Left ventricle myocardium inferior (tissue), 1 donor: ENCODE data around the gene RAB1B. TPM values are rescaled to one million over a fixed set of nuclear protein-coding genes. Genes with fewer than 3 reads are reported as not detected.
A peak's percentile ranks its signal among the peaks of the same experiment; 100 is the strongest.

Source experiments
- DNase-seq: peaks from one replicate; pipeline ENCODE4 v3.0.0-alpha.2; 2020
- H3K27ac ChIP-seq: fragments of 200-600 bp; replicated peaks from 2 replicates; pipeline ENCODE4 v1.8.0; 2021
- H3K27me3 ChIP-seq: fragments of 200-600 bp; 2 replicates; pipeline ENCODE4 v1.8.0; 2021; ENCODE audit warnings: low read depth
- H3K36me3 ChIP-seq: fragments of 200-600 bp; 2 replicates; pipeline ENCODE4 v1.8.0; 2021
- H3K4me1 ChIP-seq: fragments of 200-600 bp; 2 replicates; pipeline ENCODE4 v1.8.0; 2021
- H3K4me3 ChIP-seq: fragments of 200-600 bp; 2 replicates; pipeline ENCODE4 v1.8.0; 2021; ENCODE audit warnings: mild to moderate bottlenecking, moderate library complexity
- H3K9me3 ChIP-seq: fragments of 200-600 bp; replicated peaks from 2 replicates; pipeline ENCODE4 v1.8.0; 2021
- CTCF ChIP-seq: fragments of 200-600 bp; IDR thresholded peaks from 2 replicates; pipeline ENCODE4 v1.8.0; 2021; ENCODE audit warnings: antibody characterized with exemption, mild to moderate bottlenecking, borderline replicate concordance
- intact Hi-C: fragments of 100-400 bp; cut with micrococcal nuclease; formaldehyde crosslinking; loops from one replicate; pipeline ENCODE4 v1.11.0; 2022
- total RNA-seq: library from RNA; stranded (reverse); fragmentation: NEBNext Ultra II Directional; extraction: Animal tissue kit (Norgen Biotek cat#: 25700); gene quantifications from one replicate; pipeline ENCODE4 v1.2.1, GENCODE V29; 2021
- donor health status: DM: no; HTN: yes; CAD: no; lungs with severe emphysema.

RAB1B gene
- total RNA-seq, 1 donor from 2014 or later = 116 TPM

- no peak for TF ChIP-seq CTCF
- DNase-seq = no peak
Observed at GRCh38 chr11:66287889-66288670, 19.6 kb downstream of the RAB1B start.

GRCh38 chr11:66288671-66289547, 20.5 kb downstream of the RAB1B start, which contains the start of gene YIF1A:
YIF1A (minus strand) TSS chr11:66289143; CDS start chr11:66288985, 158 bp downstream.
- Histone ChIP-seq H3K4me3 (peak within 1 kb of the TSS; percentile 92), H3K27me3 (peaks cover 35% of the 10 kb centered on the region), H3K9me3 (no peaks in the 10 kb centered on the region), H3K36me3 (peaks cover 4% of the 10 kb centered on the region), H3K4me1 (peaks cover 50% of the 10 kb centered on the region), H3K27ac (peak within 1 kb of the TSS; percentile 97)
- DNase-seq = peak; percentile 99
- peak; percentile 13 for TF ChIP-seq CTCF
- intact Hi-C loops = no loop called here

More at GRCh38 chr11:66287889-66288670, 19.6 kb downstream of the RAB1B start:
- H3K36me3 ChIP-seq = peaks cover 4% of the 10 kb centered on the region
- intact Hi-C loops = no loop called here
- H3K27me3 ChIP-seq = peaks cover 27% of the 10 kb centered on the region
- peak overlapping the region; percentile 97 for H3K27ac ChIP-seq
- peaks cover 50% of the 10 kb centered on the region for H3K4me1 ChIP-seq
- no peaks in the 10 kb centered on the region for H3K9me3 ChIP-seq
- peak overlapping the region; percentile 92 for H3K4me3 ChIP-seq

- H3K36me3 ChIP-seq = no peaks in the 10 kb centered on the region
Observed at GRCh38 chr11:66289548-66290329, 21.3 kb downstream of the RAB1B start.

GRCh38 chr11:66290330-66290621, 21.8 kb downstream of the RAB1B start:
- H3K9me3 ChIP-seq = no peaks in the 10 kb centered on the region
- H3K36me3 ChIP-seq = no peaks in the 10 kb centered on the region
- H3K4me1 ChIP-seq = peaks cover 46% of the 10 kb centered on the region
- intact Hi-C loops = no loop called here
- peaks cover 49% of the 10 kb centered on the region for H3K27me3 ChIP-seq
- H3K4me3 ChIP-seq = no peak overlapping the region
- H3K27ac ChIP-seq = no peak overlapping the region
- no peak for TF ChIP-seq CTCF
- DNase-seq = no peak

More at GRCh38 chr11:66289548-66290329, 21.3 kb downstream of the RAB1B start:
- peak; percentile 65 for DNase-seq
- intact Hi-C loops = no loop called here
- peak overlapping the region; percentile 97 for H3K27ac ChIP-seq
- TF ChIP-seq CTCF = no peak
- peak overlapping the region; percentile 92 for H3K4me3 ChIP-seq
- no peaks in the 10 kb centered on the region for H3K9me3 ChIP-seq
- peaks cover 44% of the 10 kb centered on the region for H3K27me3 ChIP-seq
- H3K4me1 ChIP-seq = peaks cover 50% of the 10 kb centered on the region

- no peak for TF ChIP-seq CTCF
- Histone ChIP-seq H3K9me3 (no peaks in the 10 kb centered on the region), H3K27me3 (peaks cover 59% of the 10 kb centered on the region), H3K27ac (no peak overlapping the region), H3K4me3 (peak overlapping the region; percentile 60), H3K36me3 (no peaks in the 10 kb centered on the region), H3K4me1 (peaks cover 36% of the 10 kb centered on the region)
- intact Hi-C loops = no loop called here
- DNase-seq = no peak
Observed at GRCh38 chr11:66291303-66291705, 22.9 kb downstream of the RAB1B start.
